ENCODE results near the gene ZNF628. TPM values are rescaled to one million over a fixed set of nuclear protein-coding genes. Genes with fewer than 3 reads are reported as not detected.

ZNF628 gene
- total RNA-seq, 1 donor from 2014 or later: 10.0 TPM

DNA sequence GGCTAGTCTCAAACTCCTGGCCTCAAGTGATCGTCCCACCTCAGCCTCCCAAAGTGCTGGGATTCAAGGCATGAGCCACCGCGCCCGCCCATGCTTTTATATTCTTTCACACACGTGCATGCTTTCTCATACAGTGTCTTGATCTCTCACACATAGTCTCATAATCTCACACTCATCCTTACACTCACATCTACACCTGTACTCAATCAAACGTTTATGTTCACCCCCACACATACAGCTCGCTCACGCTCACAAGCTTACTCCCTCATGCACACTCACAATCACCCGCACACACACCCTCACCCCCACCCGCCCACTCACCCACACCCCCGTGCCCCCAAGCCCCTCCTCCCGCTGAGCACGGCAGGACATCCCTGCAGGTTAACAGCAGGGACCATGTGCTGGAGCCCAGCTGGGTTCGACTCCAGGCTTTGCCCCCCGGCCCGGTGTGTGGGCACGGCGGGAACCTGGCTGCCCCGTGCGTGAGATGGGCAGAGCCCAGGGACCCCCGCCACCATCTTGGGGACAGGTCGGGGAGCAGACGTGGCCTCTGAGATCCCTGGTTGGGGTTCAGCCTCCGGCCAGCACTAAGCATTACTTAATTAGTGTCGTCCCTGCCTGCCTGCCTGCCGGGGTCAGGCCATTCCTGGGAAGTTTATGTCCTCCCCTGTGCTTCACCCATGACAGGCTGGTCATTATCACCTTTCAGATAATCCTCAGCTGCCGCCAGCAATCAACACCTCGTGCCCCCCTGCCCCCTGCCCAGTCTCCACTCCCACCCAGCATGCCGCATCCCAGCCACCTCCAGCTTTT is 49.1 kb downstream of the ZNF628 start:
- H3K27ac Mint-ChIP-seq: no peak overlapping the region
- DNase-seq: no peak
- H3K36me3 Mint-ChIP-seq (ENCODE audit: low read depth): no peaks in the 10 kb centered on the region
- intact Hi-C loops (cut with micrococcal nuclease): loop anchor here (5.0 kb wide), 1 partner anchor 37 kb away; no protein-coding TSS in a partner anchor
- peaks cover 2% of the 10 kb centered on the region for H3K27me3 Mint-ChIP-seq
- no peak overlapping the region for H3K4me3 Mint-ChIP-seq
- H3K4me1 Mint-ChIP-seq: no peaks in the 10 kb centered on the region
- no peaks in the 10 kb centered on the region for H3K9me3 Mint-ChIP-seq

DNA sequence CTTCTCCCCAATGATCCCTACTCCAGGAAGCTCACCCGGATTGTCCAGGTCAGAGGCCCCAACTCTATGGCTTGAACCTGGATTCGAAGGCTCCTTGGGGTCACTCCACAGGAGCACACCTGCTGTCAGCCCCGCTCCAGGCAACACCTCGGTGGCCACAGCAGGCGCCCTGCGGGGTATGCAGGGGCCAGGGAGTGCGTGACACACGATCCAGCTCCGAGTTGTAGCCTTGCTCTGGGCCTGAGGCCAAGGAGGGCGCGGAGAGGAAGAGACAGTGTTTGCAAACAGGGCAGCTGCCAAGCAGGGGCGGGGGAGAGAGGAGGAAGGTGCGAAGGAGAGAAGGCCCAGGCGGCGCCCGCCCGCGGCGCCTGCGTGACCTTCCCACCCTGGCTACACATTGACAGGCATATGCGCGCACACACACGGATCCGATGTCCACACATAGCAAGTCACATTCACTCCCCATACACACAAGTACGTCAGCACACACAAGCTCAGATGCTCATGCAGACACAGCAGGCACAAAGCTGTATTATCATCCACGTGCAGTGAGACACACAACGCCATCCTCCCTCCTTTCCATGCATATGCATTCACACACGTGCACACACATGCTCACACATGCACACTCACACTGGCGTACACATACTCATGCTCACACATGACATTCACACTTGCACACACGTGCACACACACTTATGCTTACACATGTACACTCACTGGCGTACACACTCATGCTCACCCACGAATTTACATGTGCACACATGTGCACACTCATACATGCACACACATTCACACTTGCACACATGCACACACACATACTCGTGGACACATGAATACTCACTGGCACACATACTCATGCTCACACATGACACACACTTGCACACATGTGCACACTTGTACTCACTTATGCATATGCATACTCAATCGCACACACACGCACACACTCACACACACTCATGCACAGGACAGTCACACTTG is 50.1 kb downstream of the ZNF628 start:
- Mint-ChIP-seq H3K4me3 (no peak overlapping the region), H3K36me3 (ENCODE audit: low read depth) (no peaks in the 10 kb centered on the region), H3K4me1 (no peaks in the 10 kb centered on the region), H3K9me3 (no peaks in the 10 kb centered on the region), H3K27ac (no peak overlapping the region), H3K27me3 (peaks cover 2% of the 10 kb centered on the region)
- DNase-seq: no peak
- intact Hi-C loops (cut with micrococcal nuclease): loop anchor here (5.0 kb wide), 1 partner anchor 36 kb away; no protein-coding TSS in a partner anchor

DNA sequence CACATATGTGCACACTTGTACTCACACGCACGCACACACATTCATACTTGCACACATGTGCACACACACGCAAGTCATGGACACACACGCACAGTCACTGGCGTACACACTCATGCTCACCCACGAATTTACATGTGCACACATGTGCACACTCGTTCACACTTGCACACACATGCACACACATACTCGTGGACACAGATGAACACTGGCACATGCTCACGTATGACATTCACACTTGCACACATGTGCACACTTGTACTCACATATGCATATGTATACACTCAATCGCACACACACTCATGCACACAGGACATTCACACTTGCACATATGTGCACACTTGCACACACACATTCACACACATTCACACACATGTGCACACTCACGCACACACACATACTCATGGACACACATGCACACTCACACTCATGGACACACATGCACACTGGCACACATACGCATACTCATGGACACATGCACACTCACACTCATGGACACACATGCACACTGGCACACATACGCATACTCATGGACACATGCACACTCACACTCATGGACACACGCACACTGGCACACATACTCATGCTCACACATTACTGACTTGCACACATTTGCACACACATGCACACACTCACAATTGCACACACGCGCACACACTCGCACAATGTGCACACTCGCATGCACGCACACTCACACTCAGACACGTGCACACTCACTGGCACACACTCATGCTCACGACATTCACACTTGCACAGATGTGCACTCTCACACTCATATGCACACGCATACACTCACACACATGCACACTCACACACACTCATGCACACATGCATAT is 51.0 kb downstream of the ZNF628 start:
- Mint-ChIP-seq H3K36me3 (ENCODE audit: low read depth) (no peaks in the 10 kb centered on the region), H3K27ac (no peak overlapping the region), H3K4me1 (no peaks in the 10 kb centered on the region), H3K27me3 (peaks cover 2% of the 10 kb centered on the region), H3K9me3 (no peaks in the 10 kb centered on the region), H3K4me3 (no peak overlapping the region)
- DNase-seq: no peak
- intact Hi-C loops (cut with micrococcal nuclease): loop anchor here (5.0 kb wide), 1 partner anchor 35 kb away; no protein-coding TSS in a partner anchor

DNA sequence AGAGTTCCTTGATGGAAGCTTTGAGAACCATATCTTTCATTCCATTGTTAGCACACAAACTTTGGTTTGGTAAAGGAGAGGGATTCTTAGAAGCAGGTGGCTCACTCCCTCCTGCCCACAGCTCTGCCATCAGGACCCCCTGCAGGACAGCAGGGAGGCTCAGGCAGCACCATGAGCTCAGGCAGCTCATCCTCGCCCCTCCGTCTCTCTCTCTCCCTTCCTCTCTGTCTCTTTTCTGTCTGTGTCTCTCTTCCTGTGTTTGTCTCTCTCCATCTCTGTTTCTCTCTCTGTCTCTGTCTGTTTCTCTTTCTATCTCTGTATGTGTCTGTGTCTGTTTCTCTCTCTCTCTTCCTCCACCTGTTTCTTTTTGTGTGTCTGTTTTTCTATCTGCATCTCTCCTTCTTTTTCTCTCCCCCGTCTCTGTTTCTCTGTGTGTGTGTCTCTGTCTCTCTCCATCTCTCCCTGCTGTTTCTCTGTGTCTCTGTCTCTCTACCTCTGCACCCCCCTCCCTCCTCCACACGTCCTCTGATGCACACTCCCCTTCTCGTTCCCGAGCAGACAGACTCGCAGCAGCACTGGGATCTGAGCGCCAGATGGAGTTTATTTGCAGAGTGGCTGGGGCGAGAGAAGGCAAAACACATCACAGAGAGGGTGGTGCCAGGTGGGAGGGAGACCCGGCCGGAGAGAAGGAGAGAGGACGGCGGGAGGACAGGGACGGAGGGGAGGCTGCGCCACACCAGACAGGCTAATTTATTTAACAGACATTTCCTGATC is 51.8 kb downstream of the ZNF628 start:
- H3K9me3 Mint-ChIP-seq: no peaks in the 10 kb centered on the region
- H3K36me3 Mint-ChIP-seq (ENCODE audit: low read depth): no peaks in the 10 kb centered on the region
- no peak overlapping the region for H3K4me3 Mint-ChIP-seq
- H3K27ac Mint-ChIP-seq: no peak overlapping the region
- intact Hi-C loops (cut with micrococcal nuclease): loop anchor here (5.0 kb wide), 1 partner anchor 34 kb away; no protein-coding TSS in a partner anchor
- H3K27me3 Mint-ChIP-seq: peaks cover 2% of the 10 kb centered on the region
- DNase-seq: no peak
- no peaks in the 10 kb centered on the region for H3K4me1 Mint-ChIP-seq

DNA sequence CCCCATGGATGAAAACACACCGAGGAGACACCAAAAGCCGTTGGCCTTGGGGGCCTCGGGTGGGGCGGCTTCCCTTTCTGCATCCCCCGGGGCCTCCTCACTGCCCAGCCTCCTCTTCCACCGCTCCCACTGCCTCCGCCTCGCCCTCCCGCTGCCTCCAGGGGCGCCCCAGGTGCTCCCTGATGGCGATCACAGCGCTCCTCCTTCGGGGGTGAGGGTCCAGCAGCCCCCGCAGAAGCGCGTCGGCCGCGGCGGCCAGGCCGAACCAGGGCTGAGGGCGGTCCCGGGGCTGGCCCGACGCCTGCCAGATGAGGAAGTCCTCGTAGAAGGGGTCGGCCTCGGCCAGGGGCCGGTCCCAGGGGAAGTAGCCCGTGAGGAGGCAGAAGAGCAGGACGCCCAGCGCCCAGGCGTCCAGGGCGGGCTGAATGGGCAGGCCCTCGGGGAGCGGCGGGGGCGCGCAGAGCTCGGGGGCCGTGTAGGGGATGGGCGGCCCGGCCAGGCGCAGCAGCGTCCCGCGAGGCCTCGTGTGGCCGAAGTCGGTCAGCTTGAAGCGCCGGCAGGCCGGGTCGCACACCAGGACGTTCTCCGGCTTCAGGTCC is 53.3 kb downstream of the ZNF628 start:
- no peaks in the 10 kb centered on the region for H3K9me3 Mint-ChIP-seq
- H3K36me3 Mint-ChIP-seq (ENCODE audit: low read depth): no peaks in the 10 kb centered on the region
- H3K4me3 Mint-ChIP-seq: no peak overlapping the region
- peaks cover 2% of the 10 kb centered on the region for H3K27me3 Mint-ChIP-seq
- no peak overlapping the region for H3K27ac Mint-ChIP-seq
- intact Hi-C loops (cut with micrococcal nuclease): loop anchor here (5.0 kb wide), 1 partner anchor 33 kb away; no protein-coding TSS in a partner anchor
- no peaks in the 10 kb centered on the region for H3K4me1 Mint-ChIP-seq
- DNase-seq: no peak

DNA sequence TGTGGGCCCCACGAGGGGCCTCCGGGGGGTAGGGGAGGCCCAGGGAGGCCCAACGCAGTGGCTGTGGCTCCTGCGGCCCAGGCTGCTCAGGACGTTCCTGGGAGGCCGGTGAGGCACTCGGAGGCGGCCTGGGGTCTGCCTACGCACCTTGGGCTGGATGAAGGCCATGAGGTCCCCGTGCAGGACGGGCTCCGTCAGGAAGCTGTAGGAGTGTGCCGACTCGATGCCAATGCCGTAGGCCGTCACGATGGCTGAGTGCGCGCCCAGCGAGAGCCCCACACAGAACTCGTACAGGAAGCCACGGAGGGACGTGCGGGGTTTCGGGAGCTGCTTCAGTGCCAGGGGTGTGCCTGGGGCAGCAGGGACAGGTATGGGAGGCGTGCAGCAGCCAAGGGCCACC is 54.6 kb downstream of the ZNF628 start:
- Mint-ChIP-seq H3K27me3 (no peaks in the 10 kb centered on the region), H3K4me3 (no peak overlapping the region), H3K27ac (no peak overlapping the region), H3K36me3 (ENCODE audit: low read depth) (no peaks in the 10 kb centered on the region), H3K4me1 (no peaks in the 10 kb centered on the region), H3K9me3 (no peaks in the 10 kb centered on the region)
- DNase-seq: no peak
- intact Hi-C loops (cut with micrococcal nuclease): no loop called here

Other genes with a start within 250 kb of the ZNF628 start
- 6.8 and 7.7 TPM in 2 replicates for gene TMEM86B, start 247.9 kb upstream of the ZNF628 start, total RNA-seq
- gene PPP6R1, start 217.6 kb upstream of the ZNF628 start, total RNA-seq: 196 and 216 TPM in 2 replicates
- gene HSPBP1, start 196.5 kb upstream of the ZNF628 start, total RNA-seq: 63.9 and 68.3 TPM in 2 replicates
- gene BRSK1, start 192.6 kb upstream of the ZNF628 start, total RNA-seq: 5.9 and 7.9 TPM in 2 replicates
- 0.28 and 0.69 TPM in 2 replicates for gene TMEM150B, start 151.3 kb upstream of the ZNF628 start, total RNA-seq
- 31.3 and 32.2 TPM in 2 replicates for gene KMT5C, start 136.7 kb upstream of the ZNF628 start, total RNA-seq
- 0.26 TPM in 1 of 2 replicates, not detected in the other for gene COX6B2, start 121.9 kb upstream of the ZNF628 start, total RNA-seq
- not detected in 2 replicates for gene GARIN5B, start 113.4 kb upstream of the ZNF628 start, total RNA-seq
- 0.21 TPM in 1 of 2 replicates, not detected in the other for gene IL11, start 106.2 kb upstream of the ZNF628 start, total RNA-seq
- not detected in 2 replicates for gene TMEM190, start 99.8 kb upstream of the ZNF628 start, total RNA-seq
- gene TMEM238, start 92.3 kb upstream of the ZNF628 start, total RNA-seq: 9.7 and 11.3 TPM in 2 replicates
- 1,992 and 2,022 TPM in 2 replicates for gene RPL28, start 90.7 kb upstream of the ZNF628 start, total RNA-seq
- gene UBE2S, start 68.8 kb upstream of the ZNF628 start, total RNA-seq: 227 and 248 TPM in 2 replicates
- gene SHISA7, start 33.3 kb upstream of the ZNF628 start, total RNA-seq: not detected in 2 replicates
- 34.2 and 35.2 TPM in 2 replicates for gene ISOC2, start 15.0 kb upstream of the ZNF628 start, total RNA-seq
- gene C19orf85, start 11.9 kb upstream of the ZNF628 start, total RNA-seq: not detected in 2 replicates
- 21.7 and 23.4 TPM in 2 replicates for gene NAT14, start 8.6 kb downstream of the ZNF628 start, total RNA-seq
- gene SSC5D, start 11.8 kb downstream of the ZNF628 start, total RNA-seq: 0.19 and 0.21 TPM in 2 replicates
- not detected in 2 replicates for gene SBK2, start 60.5 kb downstream of the ZNF628 start, total RNA-seq
- gene SBK3, start 68.9 kb downstream of the ZNF628 start, total RNA-seq: not detected in 2 replicates
- gene ZNF579, start 104.2 kb downstream of the ZNF628 start, total RNA-seq: 9.6 and 10.4 TPM in 2 replicates
- gene FIZ1, start 122.9 kb downstream of the ZNF628 start, total RNA-seq: 20.4 and 21.4 TPM in 2 replicates
- gene ZNF524, start 123.7 kb downstream of the ZNF628 start, total RNA-seq: 17.8 and 19.0 TPM in 2 replicates
- gene ZNF865, start 129.0 kb downstream of the ZNF628 start, total RNA-seq: 12.2 and 12.5 TPM in 2 replicates
- gene ZNF784, start 147.9 kb downstream of the ZNF628 start, total RNA-seq: 3.6 and 3.7 TPM in 2 replicates
- gene ZNF580, start 164.4 kb downstream of the ZNF628 start, total RNA-seq: 38.3 and 39.1 TPM in 2 replicates
- gene ZNF581, start 167.0 kb downstream of the ZNF628 start, total RNA-seq: 32.7 and 33.0 TPM in 2 replicates
- gene CCDC106, start 171.6 kb downstream of the ZNF628 start, total RNA-seq: 8.0 and 9.0 TPM in 2 replicates
- gene U2AF2, start 178.4 kb downstream of the ZNF628 start, total RNA-seq: 390 and 394 TPM in 2 replicates
- gene EPN1, start 198.6 kb downstream of the ZNF628 start, total RNA-seq: 44.7 and 45.4 TPM in 2 replicates

Measured in activated CD4-positive, alpha-beta T cell treated with anti-CD3 and anti-CD28 coated beads, Interleukin-2, amount 10 ng/mL, durations not matched to agents 24 days and 14 days (primary cell).